NCI-H345 treated with DMSO at 0.1 percent for 48 hours (cell line): ENCODE data around the gene ZSWIM9.

Experiments used
- DNase-seq: peaks from one replicate; lab custom pipeline; 2025; ENCODE audit not compliant: unreplicated experiment; lab: John Stamatoyannopoulos, UW

ZSWIM9 gene

DNA sequence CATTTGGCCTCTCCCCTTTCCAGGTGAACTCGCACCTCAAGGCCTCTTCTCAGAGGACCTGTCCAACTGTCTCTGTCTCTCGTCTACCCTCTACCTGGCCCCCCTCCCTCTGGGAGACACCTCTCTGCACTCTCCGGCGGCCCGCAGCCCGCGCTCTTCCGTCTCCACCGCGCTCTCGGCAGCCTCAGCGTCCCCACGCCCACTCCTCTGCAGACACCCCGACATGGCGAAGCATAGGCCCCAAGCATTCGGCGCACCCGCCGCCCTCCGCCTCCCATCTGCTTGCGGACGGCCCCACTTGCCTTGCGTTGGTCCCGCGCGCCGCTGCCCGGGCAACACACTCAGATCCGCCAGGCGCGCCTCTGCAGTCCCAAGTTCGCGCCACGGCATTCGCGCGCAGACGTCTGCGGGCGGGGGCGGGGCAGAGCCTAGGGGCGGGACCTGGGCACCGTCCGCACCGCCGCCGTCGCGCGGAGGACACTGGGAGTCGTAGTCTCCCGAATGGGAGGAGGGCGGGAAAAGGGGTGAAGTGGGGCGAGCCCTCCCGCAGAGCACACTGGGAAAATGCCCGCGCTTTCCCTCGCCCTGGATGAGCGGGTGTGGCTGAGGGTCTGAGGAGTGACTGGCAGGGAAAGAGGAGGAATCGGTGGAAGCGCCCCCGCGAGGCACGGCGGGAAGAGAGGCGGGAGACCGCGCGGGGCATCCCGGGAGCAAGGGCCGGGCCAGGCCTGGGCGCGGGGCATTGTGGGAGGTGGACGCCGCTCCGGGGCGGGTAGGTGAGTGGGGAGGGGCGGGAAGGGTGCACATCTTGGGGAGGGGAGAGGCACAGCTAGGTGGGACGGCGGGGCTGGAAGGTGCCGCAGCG, at the start of gene ZSWIM9, which contains the start of gene LIG1:
ZSWIM9 (plus strand) TSS at position 742 of the 865 bp plus-strand sequence. CDS start 1,123 bp downstream, outside the sequence.
LIG1 (minus strand) TSS at position 406 of the 865 bp plus-strand sequence. CDS start 4,778 bp downstream, outside the sequence.
- DNase-seq: peak; percentile 69

GRCh38 chr19:48121066-48121465, 49.4 kb upstream of the ZSWIM9 start:
- no peak for DNase-seq

GRCh38 chr19:48121909-48122371, 48.5 kb upstream of the ZSWIM9 start:
- DNase-seq: no peak

DNA sequence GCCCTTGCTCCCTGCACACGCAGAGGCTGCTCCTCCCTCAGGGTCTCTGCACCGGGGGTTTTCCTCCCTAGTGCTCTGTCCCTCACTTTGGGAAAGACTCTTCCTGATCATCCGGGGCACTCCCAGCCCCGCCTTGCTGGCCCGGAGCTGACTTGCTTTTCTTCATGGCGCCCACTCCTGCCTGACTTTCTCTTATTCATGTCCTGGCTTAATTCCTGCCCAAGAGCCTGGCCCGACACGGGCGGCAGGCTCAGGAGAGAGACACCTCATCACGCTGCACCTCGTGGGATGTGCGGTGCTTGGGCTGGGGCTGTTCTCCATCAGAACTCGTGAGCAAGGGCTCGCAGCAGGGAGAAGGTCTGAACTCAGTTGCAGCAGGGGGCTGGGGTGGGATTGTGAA, 48.1 kb upstream of the ZSWIM9 start:
- DNase-seq: no peak

DNA sequence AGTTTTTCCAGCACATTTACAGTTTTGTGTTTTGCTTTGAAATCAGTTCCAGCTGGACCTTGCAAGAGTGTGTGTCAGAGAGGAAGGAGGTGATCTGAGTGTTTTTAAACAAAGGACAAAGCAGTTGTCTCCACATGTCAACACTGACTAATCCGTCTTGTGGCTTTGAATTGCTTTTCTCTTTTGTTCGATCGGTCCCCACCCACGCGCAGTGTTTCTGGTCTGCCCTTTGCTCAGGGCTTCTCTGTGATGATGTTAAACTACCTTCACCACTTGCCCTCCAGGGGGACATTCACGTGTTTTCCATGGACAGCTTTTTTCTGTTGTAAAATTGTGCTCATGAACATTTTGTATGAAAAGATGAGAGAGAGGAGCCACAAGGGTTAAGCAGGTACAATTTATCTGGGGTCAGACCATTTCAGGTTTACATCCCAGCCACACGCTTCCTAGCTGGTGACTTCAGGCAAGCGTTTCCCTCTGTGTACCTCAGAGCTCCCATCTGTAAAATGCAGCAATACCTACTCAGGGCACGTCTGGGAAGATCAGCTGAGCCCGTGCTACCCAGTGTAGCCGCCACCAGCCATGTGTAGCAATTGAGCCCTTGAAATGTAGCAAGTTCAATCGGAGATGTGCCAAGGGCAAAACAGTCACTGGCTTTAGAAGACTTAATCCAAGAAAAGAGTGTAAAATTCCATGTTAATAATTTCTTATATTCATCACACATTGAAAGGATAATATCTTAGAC, 46.4 kb upstream of the ZSWIM9 start:
- no peak for DNase-seq

GRCh38 chr19:48127561-48127960, 42.9 kb upstream of the ZSWIM9 start:
- DNase-seq: no peak

DNA sequence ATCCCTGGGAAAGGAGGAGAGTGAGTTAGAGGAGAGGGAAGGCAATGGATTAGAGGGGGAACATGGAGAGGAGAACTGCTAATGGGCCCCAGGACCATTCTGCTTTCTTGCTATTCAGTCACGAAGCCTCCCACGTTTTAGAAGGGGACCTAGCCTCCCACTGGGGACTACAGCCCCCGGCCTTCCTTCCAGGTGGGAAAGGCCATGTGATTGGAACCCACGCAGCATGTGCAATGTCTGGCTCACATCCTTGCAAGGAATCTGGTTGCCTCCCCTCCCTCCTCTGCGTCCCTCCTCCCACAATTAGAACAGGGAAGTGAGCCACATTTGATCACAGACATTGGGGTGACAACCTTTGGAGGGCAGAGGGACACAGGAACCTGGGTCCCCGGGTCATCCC, 37.4 kb upstream of the ZSWIM9 start:
- DNase-seq: no peak

GRCh38 chr19:48135411-48135810, 35.1 kb upstream of the ZSWIM9 start:
- DNase-seq: no peak

DNA sequence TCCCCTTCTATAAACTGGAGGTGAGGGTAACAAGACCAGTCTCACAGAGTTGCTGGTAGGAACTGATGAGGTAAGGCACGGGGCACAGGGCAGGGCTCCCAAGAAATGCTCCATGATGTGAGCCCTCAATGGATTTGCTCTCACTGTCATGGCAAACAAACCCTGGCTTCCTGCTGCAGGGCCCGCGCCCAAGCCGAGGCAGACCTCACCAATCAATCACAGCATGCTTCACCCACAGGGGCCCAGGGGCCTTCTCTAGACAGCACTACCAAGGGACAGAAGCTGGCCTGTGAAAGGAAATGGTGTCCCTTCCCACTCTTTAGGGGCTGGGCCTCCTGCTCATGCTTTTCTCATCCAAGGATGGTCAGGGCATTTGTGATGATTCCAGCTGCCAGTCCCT, 33.9 kb upstream of the ZSWIM9 start:
- no peak for DNase-seq

GRCh38 chr19:48137411-48137810, 33.1 kb upstream of the ZSWIM9 start:
- DNase-seq: no peak

GRCh38 chr19:48139053-48139452, 31.4 kb upstream of the ZSWIM9 start:
- no peak for DNase-seq

- no peak for DNase-seq
Observed at GRCh38 chr19:48147597-48148175, 22.8 kb upstream of the ZSWIM9 start.

DNA sequence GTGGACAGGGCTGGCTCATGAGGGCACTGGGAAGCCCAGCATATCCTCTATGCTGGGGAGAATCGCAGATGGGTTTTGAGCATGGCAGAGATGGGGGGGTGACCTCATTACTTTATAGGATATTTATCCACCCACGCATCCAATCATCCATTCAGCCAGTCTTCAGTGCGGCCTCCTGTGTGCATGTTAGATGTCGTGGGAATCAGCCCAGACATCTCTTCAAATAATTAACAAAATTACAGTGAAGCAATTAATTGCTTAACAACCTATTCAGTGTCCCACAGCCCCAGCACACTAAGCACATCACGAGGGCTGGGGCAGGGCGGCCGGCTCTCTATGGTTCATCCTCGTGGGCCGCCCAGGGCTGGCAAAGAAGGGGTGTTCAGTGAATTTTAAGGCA, 21.9 kb upstream of the ZSWIM9 start:
- DNase-seq: no peak

DNA sequence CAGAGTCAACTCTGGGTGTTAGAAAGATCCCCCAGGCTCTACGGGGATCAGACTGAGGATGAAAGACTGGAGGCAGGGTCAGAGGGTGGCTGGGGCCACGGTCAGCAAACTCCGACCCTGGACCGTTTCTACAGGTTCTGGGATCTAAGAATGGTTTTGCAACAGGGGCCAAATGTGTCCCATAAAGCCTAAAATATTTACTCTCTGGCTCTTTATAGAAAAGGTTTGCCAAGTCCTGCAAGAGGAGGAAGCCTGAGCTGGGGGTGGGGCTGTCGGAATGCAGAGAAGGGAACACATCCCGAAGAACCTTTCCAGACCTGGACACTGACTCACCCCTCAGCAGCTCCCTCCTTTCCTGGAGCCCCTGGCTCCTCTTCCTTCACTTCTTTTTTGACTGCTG, 21.1 kb upstream of the ZSWIM9 start:
- no peak for DNase-seq

DNA sequence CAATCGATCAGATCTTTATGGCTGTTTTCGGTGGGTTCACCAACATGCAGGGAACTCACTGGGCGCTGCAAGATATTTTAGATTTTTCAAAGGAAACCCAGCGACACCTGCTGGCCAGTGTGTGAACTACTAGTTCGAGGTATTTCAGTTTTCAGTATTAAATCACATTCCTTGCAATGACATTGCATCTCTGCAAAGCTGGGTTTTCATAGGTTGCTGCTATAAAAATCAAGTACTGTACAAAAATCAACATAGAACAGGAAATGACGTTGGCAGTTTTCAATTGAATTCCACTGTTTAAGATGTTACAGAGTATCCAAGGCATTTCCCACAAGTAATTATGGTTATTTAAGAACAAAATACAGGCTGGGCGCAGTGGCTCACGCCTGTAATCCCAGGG, 17.9 kb upstream of the ZSWIM9 start:
- DNase-seq: peak; percentile 6

- DNase-seq: no peak
Observed at GRCh38 chr19:48154003-48154402, 16.5 kb upstream of the ZSWIM9 start.

- no peak for DNase-seq
Observed at GRCh38 chr19:48158210-48158790, 12.2 kb upstream of the ZSWIM9 start.

DNA sequence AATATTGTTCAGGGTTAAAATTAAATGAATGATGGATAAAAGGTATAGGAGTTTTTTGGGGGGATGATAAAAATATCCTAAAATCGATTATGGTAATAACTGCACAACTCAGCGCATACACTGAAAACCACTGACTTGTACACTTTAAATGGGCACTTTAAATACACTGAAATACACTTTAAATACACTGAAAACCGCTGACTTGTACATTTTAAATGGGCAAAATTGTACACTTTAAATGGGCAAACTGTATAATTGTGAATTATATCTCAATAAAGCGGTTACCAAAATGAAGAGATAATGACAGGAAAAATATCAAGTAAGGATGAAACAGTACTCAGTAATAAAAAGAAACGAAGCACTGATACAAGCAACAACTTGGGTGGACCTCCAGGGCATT, 1.8 kb upstream of the ZSWIM9 start:
- DNase-seq: no peak

GRCh38 chr19:48169578-48169938, 922 bp upstream of the ZSWIM9 start:
- DNase-seq: peak; percentile 38

- DNase-seq: no peak
Observed at GRCh38 chr19:48170817-48171347, 402 bp downstream of the ZSWIM9 start.

- no peak for DNase-seq
Observed at GRCh38 chr19:48171710-48172109, 1.2 kb downstream of the ZSWIM9 start.
